Mucosa of rectum (tissue), 2 donors: ENCODE data around the gene ZC3H18.
"Not testable (repeated sequence)": the region's sequence is repeated elsewhere in the genome, so short reads cannot be mapped to it uniquely, and the experiment has no call there.

Source experiments
- H3K27ac ChIP-seq, 2 donors: one replicate each; pipeline ENCODE4 v1.7.0; 2013; ENCODE audit warnings: inconsistent platforms in 2 of 2, low read depth in 2 of 2, low read length in 2 of 2
- H3K27me3 ChIP-seq, 2 donors: one replicate each; pipeline ENCODE4 v1.7.0; 2013; ENCODE audit warnings: low read length in 2 of 2; ENCODE audit not compliant: control insufficient read depth in 2 of 2, insufficient read depth in 2 of 2
- H3K36me3 ChIP-seq, 2 donors: one replicate each; pipeline ENCODE4 v1.7.0; 2013; ENCODE audit warnings: low read length in 2 of 2; ENCODE audit not compliant: control insufficient read depth in 2 of 2, insufficient read depth in 2 of 2
- H3K4me1 ChIP-seq, 2 donors: one replicate each; pipeline ENCODE4 v1.7.0; 2013; ENCODE audit warnings: low read length in 2 of 2, mild to moderate bottlenecking in 1 of 2; ENCODE audit not compliant: control insufficient read depth in 2 of 2, insufficient read depth in 2 of 2
- H3K4me3 ChIP-seq, 2 donors: one replicate each; pipeline ENCODE4 v1.7.0; 2013; ENCODE audit warnings: low read length in 2 of 2
- H3K9ac ChIP-seq, 2 donors: one replicate each; pipeline ENCODE4 v1.7.0; 2013; ENCODE audit warnings: low read length in 2 of 2, low read depth in 1 of 2, mild to moderate bottlenecking in 1 of 2
- H3K9me3 ChIP-seq, 2 donors: one replicate each; pipeline ENCODE4 v1.7.0; 2013; ENCODE audit warnings: low read length in 2 of 2; ENCODE audit not compliant: control insufficient read depth in 2 of 2
- donor health status: healthy.
- donor health status: Normal muscosa, but diverticular disease.

Gene ZC3H18

GRCh38 chr16:88662222-88662842, 92.1 kb downstream of the ZC3H18 start:
- no peaks in the 10 kb centered on the region for H3K9me3 ChIP-seq
- no peaks in the 10 kb centered on the region for H3K27me3 ChIP-seq
- peak overlapping the region; percentile 86 for H3K27ac ChIP-seq
- H3K4me3 ChIP-seq, result peak overlapping the region; percentile 82 to 99
- peak overlapping the region; percentile 74 to 99 for H3K9ac ChIP-seq
- peaks cover 4 to 8% of the 10 kb centered on the region in 2 donors for H3K4me1 ChIP-seq
- peaks cover 0 to 7% of the 10 kb centered on the region in 2 donors for H3K36me3 ChIP-seq

- H3K27ac ChIP-seq, result peak within 1 kb of the TSS; percentile 86
- H3K4me1 ChIP-seq, result peaks cover 4 to 8% of the 10 kb centered on the region in 2 donors
- H3K4me3 ChIP-seq, result peak within 1 kb of the TSS; percentile 82 to 99
- peak within 1 kb of the TSS; percentile 88 to 99 for H3K9ac ChIP-seq
- H3K27me3 ChIP-seq, result no peaks in the 10 kb centered on the region
- H3K9me3 ChIP-seq, result no peaks in the 10 kb centered on the region
- peaks cover 0 to 4% of the 10 kb centered on the region in 2 donors for H3K36me3 ChIP-seq
Measured at GRCh38 chr16:88662843-88663606, 92.8 kb downstream of the ZC3H18 start, which contains the start of gene MVD. TSS of gene MVD (minus strand) at chr16:88663091. CDS start at chr16:88663080, 11 bp downstream.

GRCh38 chr16:88665148-88665547, 94.9 kb downstream of the ZC3H18 start:
- Histone ChIP-seq H3K9ac (no peak overlapping the region), H3K9me3 (no peaks in the 10 kb centered on the region), H3K36me3 (no peaks in the 10 kb centered on the region), H3K27me3 (no peaks in the 10 kb centered on the region), H3K27ac (no peak overlapping the region), H3K4me3 (no peak overlapping the region), H3K4me1 (peaks cover 4 to 8% of the 10 kb centered on the region in 2 donors)

GRCh38 chr16:88665570-88665969, 95.4 kb downstream of the ZC3H18 start:
- Histone ChIP-seq H3K36me3 (no peaks in the 10 kb centered on the region), H3K4me3 (no peak overlapping the region), H3K4me1 (peaks cover 4 to 8% of the 10 kb centered on the region in 2 donors), H3K27me3 (no peaks in the 10 kb centered on the region), H3K27ac (no peak overlapping the region), H3K9ac (no peak overlapping the region), H3K9me3 (no peaks in the 10 kb centered on the region)

GRCh38 chr16:88667461-88667860, 97.3 kb downstream of the ZC3H18 start:
- Histone ChIP-seq H3K4me1 (peaks cover 0 to 1% of the 10 kb centered on the region in 2 donors), H3K9ac (no peak overlapping the region), H3K4me3 (no peak overlapping the region), H3K36me3 (no peaks in the 10 kb centered on the region), H3K27ac (no peak overlapping the region), H3K27me3 (no peaks in the 10 kb centered on the region), H3K9me3 (no peaks in the 10 kb centered on the region)

GRCh38 chr16:88669493-88669892, 99.3 kb downstream of the ZC3H18 start:
- not testable (repeated sequence) for H3K36me3 ChIP-seq, H3K9me3 ChIP-seq, H3K27ac ChIP-seq, H3K4me1 ChIP-seq, H3K4me3 ChIP-seq, H3K27me3 ChIP-seq, H3K9ac ChIP-seq

- Histone ChIP-seq H3K4me3 (no peak overlapping the region), H3K9ac (no peak overlapping the region), H3K27ac (no peak overlapping the region), H3K36me3 (no peaks in the 10 kb centered on the region), H3K27me3 (no peaks in the 10 kb centered on the region), H3K4me1 (no peaks in the 10 kb centered on the region), H3K9me3 (no peaks in the 10 kb centered on the region)
Measured at GRCh38 chr16:88669980-88670379, 99.8 kb downstream of the ZC3H18 start.

GRCh38 chr16:88671806-88672205, 101.6 kb downstream of the ZC3H18 start:
- H3K4me3 ChIP-seq, result no peak overlapping the region
- no peak overlapping the region for H3K9ac ChIP-seq
- H3K9me3 ChIP-seq, result no peaks in the 10 kb centered on the region
- no peak overlapping the region for H3K27ac ChIP-seq
- no peaks in the 10 kb centered on the region for H3K4me1 ChIP-seq
- H3K36me3 ChIP-seq, result no peaks in the 10 kb centered on the region
- no peaks in the 10 kb centered on the region for H3K27me3 ChIP-seq

GRCh38 chr16:88672776-88673175, 102.6 kb downstream of the ZC3H18 start:
- Histone ChIP-seq H3K36me3 (no peaks in the 10 kb centered on the region), H3K9ac (no peak overlapping the region), H3K9me3 (no peaks in the 10 kb centered on the region), H3K4me1 (no peaks in the 10 kb centered on the region), H3K27me3 (no peaks in the 10 kb centered on the region), H3K4me3 (no peak overlapping the region), H3K27ac (no peak overlapping the region)

GRCh38 chr16:88673716-88674379, 103.6 kb downstream of the ZC3H18 start:
- H3K4me3 ChIP-seq, result no peak overlapping the region
- no peaks in the 10 kb centered on the region for H3K36me3 ChIP-seq
- peaks cover 0 to 6% of the 10 kb centered on the region in 2 donors for H3K27me3 ChIP-seq
- H3K4me1 ChIP-seq, result no peaks in the 10 kb centered on the region
- H3K27ac ChIP-seq, result no peak overlapping the region
- no peak overlapping the region for H3K9ac ChIP-seq
- no peaks in the 10 kb centered on the region for H3K9me3 ChIP-seq
